Measurements from ENCODE around the gene ZNF506. TPM values are rescaled to one million over a fixed set of nuclear protein-coding genes. Genes with fewer than 3 reads are reported as not detected.
"Not testable (repeated sequence)": the region's sequence is repeated elsewhere in the genome, so short reads cannot be mapped to it uniquely, and the experiment has no call there.

ZNF506 gene
- total RNA-seq (10 to 100 TPM; 23.9 to 46.1 (median 29.6) TPM), polyA plus RNA-seq (10 to 100 TPM; 10.3 to 20.3 TPM)
- long read RNA-seq, donor 1, partial matches to known transcripts = 4 of 20 reads
- long read RNA-seq, donor 1, other reads (novel, unspliced or antisense) = 10 of 20 reads
- long read RNA-seq, donor 2, full-length matches to known transcripts = 8 of 25 reads
- long read RNA-seq, donor 2, partial matches to known transcripts = 17 of 25 reads
- long read RNA-seq, donor 2, other reads (novel, unspliced or antisense) = 0 of 25 reads
- long read RNA-seq, donor 3, transcript ZNF506-203 (4 exons, 1,424 nt) = major isoform, 13 of 20 reads
- long read RNA-seq, donor 3, partial matches to known transcripts = 1 of 20 reads
- long read RNA-seq, donor 3, other reads (novel, unspliced or antisense) = 3 of 20 reads

GRCh38 chr19:19821366-19821951, at the start of gene ZNF506:
ZNF506 (minus strand) TSS chr19:19821750; CDS start chr19:19821603, 147 bp downstream.
- peak; percentile 99 to 100 (median 100) for DNase-seq
- H3K36me3 ChIP-seq = no peaks in the 10 kb centered on the region
- peaks cover 1% of the 10 kb centered on the region for H3K4me1 ChIP-seq (ENCODE audit: insufficient read depth)
- 0 to 1% (median 1%) methylated on average over 27 to 28 of the region's 28 CpGs for WGBS, 3 donors
- intact Hi-C loops (cut with DNase I) = no loop called here
- TF ChIP-seq CTCF (IDR thresholded peaks at IDR 0.05) = no peak
- peak; percentile 92 for TF ChIP-seq POLR2A (IDR thresholded peaks at IDR 0.05)
- H3K27me3 ChIP-seq = no peaks in the 10 kb centered on the region
- no peaks in the 10 kb centered on the region for H3K9me3 ChIP-seq
- H3K27ac ChIP-seq = peak within 1 kb of the TSS; percentile 56 to 93
- H3K4me3 ChIP-seq = peak within 1 kb of the TSS; percentile 72

GRCh38 chr19:19870086-19870485, 48.5 kb upstream of the ZNF506 start:
- 86 to 95% (median 86%) methylated on average over 5 of the region's 5 CpGs for WGBS, 3 donors
- H3K36me3 ChIP-seq; intact Hi-C loops (cut with DNase I); DNase-seq; H3K4me3 ChIP-seq; H3K27me3 ChIP-seq; H3K9me3 ChIP-seq; H3K27ac ChIP-seq: not testable (repeated sequence)
- peaks cover 14% of the 10 kb centered on the region for H3K4me1 ChIP-seq (ENCODE audit: insufficient read depth)

GRCh38 chr19:19866611-19867248, 45.2 kb upstream of the ZNF506 start:
- H3K27ac ChIP-seq = peak overlapping the region; percentile 50 to 86
- intact Hi-C loops (cut with DNase I) = no loop called here
- peak in 3 of 5 donors; percentile 28 to 43 (median 39) for DNase-seq
- H3K36me3 ChIP-seq = no peaks in the 10 kb centered on the region
- H3K27me3 ChIP-seq = no peaks in the 10 kb centered on the region
- TF ChIP-seq CTCF (IDR thresholded peaks at IDR 0.05) (no peak), EP300 (IDR thresholded peaks at IDR 0.05) (no peak), POLR2A (IDR thresholded peaks at IDR 0.05) (no peak)
- H3K4me3 ChIP-seq = peak overlapping the region; percentile 78
- 1% methylated on average over 23 of the region's 23 CpGs for WGBS, 3 donors
- peaks cover 11% of the 10 kb centered on the region for H3K4me1 ChIP-seq (ENCODE audit: insufficient read depth)
- no peaks in the 10 kb centered on the region for H3K9me3 ChIP-seq

GRCh38 chr19:19865750-19866610, 44.4 kb upstream of the ZNF506 start, which contains the start of gene ZNF253:
ZNF253 (plus strand) TSS chr19:19865882; CDS start chr19:19865997, 115 bp downstream.
- H3K4me3 ChIP-seq = peak within 1 kb of the TSS; percentile 78
- TF ChIP-seq POLR2A (IDR thresholded peaks at IDR 0.05) = peak; percentile 82
- no peak for TF ChIP-seq CTCF (IDR thresholded peaks at IDR 0.05)
- no peak for TF ChIP-seq EP300 (IDR thresholded peaks at IDR 0.05)
- no peaks in the 10 kb centered on the region for H3K27me3 ChIP-seq
- peak within 1 kb of the TSS; percentile 50 to 86 for H3K27ac ChIP-seq
- H3K9me3 ChIP-seq = no peaks in the 10 kb centered on the region
- 0 to 1% (median 0%) methylated on average over 43 of the region's 43 CpGs for WGBS, 3 donors
- intact Hi-C loops (cut with DNase I) = no loop called here
- H3K4me1 ChIP-seq (ENCODE audit: insufficient read depth) = peaks cover 6% of the 10 kb centered on the region
- no peaks in the 10 kb centered on the region for H3K36me3 ChIP-seq
- peak; percentile 95 to 97 (median 97) for DNase-seq
